Measurements from ENCODE around the gene BRD1. TPM values are rescaled to one million over a fixed set of nuclear protein-coding genes. Genes with fewer than 3 reads are reported as not detected.

BRD1 gene
- total and polyA plus RNA-seq, 2 experiments from 2014 or later: 25.0 to 25.9 TPM

- no peaks in the 10 kb centered on the region for H3K79me2 ChIP-seq
- no peaks in the 10 kb centered on the region for H3K36me3 ChIP-seq (replicated peaks; ENCODE audit: insufficient read depth, low read depth)
- H3K4me3 ChIP-seq: no peak overlapping the region
- H3K27me3 ChIP-seq: no peaks in the 10 kb centered on the region
- H3K9me3 ChIP-seq (ENCODE audit: low read depth): no peaks in the 10 kb centered on the region
- DNase-seq (ENCODE audit: low spot score): no peak
- H3K4me2 ChIP-seq: no peak overlapping the region
- no peak overlapping the region for H3K27ac ChIP-seq
- WGBS (ENCODE audit: low lambda C conversion rate, missing lambda C conversion rate): 74% methylated on average over 2 of the region's 2 CpGs
- TF ChIP-seq CTCF (IDR thresholded peaks at IDR 0.05; ENCODE audit: poor library complexity) (no peak), EZH2 (IDR thresholded peaks at IDR 0.05; ENCODE audit: borderline replicate concordance) (no peak), EZH2phosphoT487 (IDR thresholded peaks at IDR 0.05; ENCODE audit: low read depth, severe bottlenecking, unreplicated experiment) (no peak)
- H4K20me1 ChIP-seq (ENCODE audit: insufficient read depth, poor library complexity, severe bottlenecking): no peaks in the 10 kb centered on the region
- H3K9me2 ChIP-seq (replicated peaks; ENCODE audit: insufficient read depth): no peaks in the 10 kb centered on the region
- no peaks in the 10 kb centered on the region for H3K4me1 ChIP-seq (ENCODE audit: insufficient read depth)
- H2AFZ ChIP-seq: no peak overlapping the region
Observed at GRCh38 chr22:49739138-49739537, 88.5 kb downstream of the BRD1 start.

DNA sequence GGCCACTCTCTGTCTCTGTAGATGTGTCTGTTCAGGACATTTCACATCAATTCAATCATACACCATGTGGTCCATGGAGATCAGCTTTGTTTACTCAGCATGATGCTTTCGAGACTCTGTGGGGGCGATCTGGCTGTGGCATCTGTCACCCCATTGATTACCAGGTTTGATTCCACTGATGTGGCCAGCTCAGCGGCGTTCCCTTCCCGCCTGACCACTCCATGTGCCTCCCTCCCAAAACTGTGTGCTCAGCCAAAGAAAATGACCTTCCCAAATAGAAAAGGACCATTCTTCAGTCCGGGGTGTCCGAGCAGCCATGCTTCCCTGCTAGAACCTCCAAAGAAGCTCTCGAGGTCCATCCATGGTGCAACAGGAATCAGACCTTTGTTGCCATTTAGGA lies 89.1 kb downstream of the BRD1 start:
- H3K79me2 ChIP-seq: no peaks in the 10 kb centered on the region
- no peak overlapping the region for H3K4me2 ChIP-seq
- no peak overlapping the region for H2AFZ ChIP-seq
- TF ChIP-seq EZH2 (IDR thresholded peaks at IDR 0.05; ENCODE audit: borderline replicate concordance) (no peak), EZH2phosphoT487 (IDR thresholded peaks at IDR 0.05; ENCODE audit: low read depth, severe bottlenecking, unreplicated experiment) (no peak), CTCF (IDR thresholded peaks at IDR 0.05; ENCODE audit: poor library complexity) (no peak)
- DNase-seq (ENCODE audit: low spot score): no peak
- no peak overlapping the region for H3K27ac ChIP-seq
- no peaks in the 10 kb centered on the region for H3K4me1 ChIP-seq (ENCODE audit: insufficient read depth)
- H3K36me3 ChIP-seq (replicated peaks; ENCODE audit: insufficient read depth, low read depth): no peaks in the 10 kb centered on the region
- H3K27me3 ChIP-seq: no peaks in the 10 kb centered on the region
- H3K4me3 ChIP-seq: no peak overlapping the region
- H3K9me2 ChIP-seq (replicated peaks; ENCODE audit: insufficient read depth): no peaks in the 10 kb centered on the region
- H3K9me3 ChIP-seq (ENCODE audit: low read depth): no peaks in the 10 kb centered on the region
- H4K20me1 ChIP-seq (ENCODE audit: insufficient read depth, poor library complexity, severe bottlenecking): no peaks in the 10 kb centered on the region
- WGBS (ENCODE audit: low lambda C conversion rate, missing lambda C conversion rate): 86% methylated on average over 8 of the region's 8 CpGs

GRCh38 chr22:49738006-49738405 lies 89.7 kb downstream of the BRD1 start:
- H3K9me2 ChIP-seq (replicated peaks; ENCODE audit: insufficient read depth): no peaks in the 10 kb centered on the region
- no peaks in the 10 kb centered on the region for H3K4me1 ChIP-seq (ENCODE audit: insufficient read depth)
- no peaks in the 10 kb centered on the region for H3K79me2 ChIP-seq
- TF ChIP-seq EZH2phosphoT487 (IDR thresholded peaks at IDR 0.05; ENCODE audit: low read depth, severe bottlenecking, unreplicated experiment) (no peak), EZH2 (IDR thresholded peaks at IDR 0.05; ENCODE audit: borderline replicate concordance) (no peak), CTCF (IDR thresholded peaks at IDR 0.05; ENCODE audit: poor library complexity) (no peak)
- H3K9me3 ChIP-seq (ENCODE audit: low read depth): no peaks in the 10 kb centered on the region
- no peak overlapping the region for H3K4me2 ChIP-seq
- WGBS (ENCODE audit: low lambda C conversion rate, missing lambda C conversion rate): 95% methylated on average over 12 of the region's 12 CpGs
- no peak overlapping the region for H3K4me3 ChIP-seq
- H3K27ac ChIP-seq: no peak overlapping the region
- no peak overlapping the region for H2AFZ ChIP-seq
- H3K36me3 ChIP-seq (replicated peaks; ENCODE audit: insufficient read depth, low read depth): no peaks in the 10 kb centered on the region
- no peaks in the 10 kb centered on the region for H4K20me1 ChIP-seq (ENCODE audit: insufficient read depth, poor library complexity, severe bottlenecking)
- H3K27me3 ChIP-seq: no peaks in the 10 kb centered on the region
- no peak for DNase-seq (ENCODE audit: low spot score)

GRCh38 chr22:49737101-49737551 lies 90.5 kb downstream of the BRD1 start:
- Histone ChIP-seq H3K79me2 (no peaks in the 10 kb centered on the region), H3K4me3 (no peak overlapping the region), H4K20me1 (ENCODE audit: insufficient read depth, poor library complexity, severe bottlenecking) (no peaks in the 10 kb centered on the region), H3K36me3 (replicated peaks; ENCODE audit: insufficient read depth, low read depth) (no peaks in the 10 kb centered on the region), H3K4me1 (ENCODE audit: insufficient read depth) (no peaks in the 10 kb centered on the region), H3K4me2 (no peak overlapping the region), H3K9me2 (replicated peaks; ENCODE audit: insufficient read depth) (no peaks in the 10 kb centered on the region), H3K27ac (no peak overlapping the region), H3K9me3 (ENCODE audit: low read depth) (no peaks in the 10 kb centered on the region), H3K27me3 (no peaks in the 10 kb centered on the region), H2AFZ (no peak overlapping the region)
- DNase-seq (ENCODE audit: low spot score): no peak
- no peak for TF ChIP-seq EZH2 (IDR thresholded peaks at IDR 0.05; ENCODE audit: borderline replicate concordance)
- 80% methylated on average over 12 of the region's 12 CpGs for WGBS (ENCODE audit: low lambda C conversion rate, missing lambda C conversion rate)
